HL-60 (cell line): ENCODE measurements around the gene EREG.

ENCODE experiments used
- CTCF ChIP-seq: IDR thresholded peaks from one replicate; pipeline ENCODE4 v1.5.1; 2011; ENCODE audit warnings: low read length, control low read depth, inconsistent platforms; ENCODE audit not compliant: insufficient read depth
- GABPA ChIP-seq: IDR thresholded peaks from 2 replicates; pipeline ENCODE4 v1.6.1; 2012; ENCODE audit warnings: low read depth
- POLR2AphosphoS5 ChIP-seq: IDR thresholded peaks from 2 replicates; pipeline ENCODE4 v1.6.1; 2012; ENCODE audit warnings: low read depth

GRCh38 chr4:74395633-74396032 is 30.7 kb downstream of the EREG start:
- TF ChIP-seq CTCF (no peak), POLR2AphosphoS5 (no peak), GABPA (no peak)
